CD4-positive, CD25-positive, alpha-beta regulatory T cell (primary cell): ENCODE results near the gene MAGI1. TPM values are rescaled to one million over a fixed set of nuclear protein-coding genes. Genes with fewer than 3 reads are reported as not detected.

Experiments
- ATAC-seq, 2 donors: fragments of 150-1000 bp; cut with Tn5 transposase; one replicate each; pipeline ENCODE4 v1.10.0; 2021; ENCODE audit warnings: low read depth in 2 of 2, moderate number of reproducible peaks in 2 of 2, moderate library complexity in 1 of 2
- DNase-seq, 3 donors: peaks; one replicate each; pipeline versions ENCODE4 v3.0.0 to v3.0.0-alpha.2; 2012 to 2022; ENCODE audit warnings: mixed read lengths in 1 of 3
- H3K27ac ChIP-seq: one replicate; pipeline ENCODE4 v1.7.0; 2013; ENCODE audit warnings: mild to moderate bottlenecking, low read length; ENCODE audit not compliant: insufficient read depth, poor library complexity, severe bottlenecking
- H3K27me3 ChIP-seq: one replicate; pipeline ENCODE4 v1.7.0; 2013; ENCODE audit warnings: low read length; ENCODE audit not compliant: control insufficient read depth, insufficient read depth
- H3K36me3 ChIP-seq: one replicate; pipeline ENCODE4 v1.7.0; 2013; ENCODE audit warnings: mild to moderate bottlenecking, low read length, moderate library complexity; ENCODE audit not compliant: control insufficient read depth, insufficient read depth
- H3K4me1 ChIP-seq: 2 replicates; pipeline ENCODE4 v1.7.0; 2013; ENCODE audit warnings: mild to moderate bottlenecking, low read length; ENCODE audit not compliant: insufficient read depth, control insufficient read depth, poor library complexity, severe bottlenecking
- H3K4me3 ChIP-seq: one replicate; pipeline ENCODE4 v1.7.0; 2013; ENCODE audit warnings: low read depth, mild to moderate bottlenecking, low read length, moderate library complexity
- H3K9me3 ChIP-seq, 2 experiments: 1 replicate in 1 of 2; 2 replicates in 1 of 2; pipeline ENCODE4 v1.7.0; 2013; ENCODE audit warnings: low read length in 2 of 2, mild to moderate bottlenecking in 1 of 2, moderate library complexity in 1 of 2; ENCODE audit not compliant: control insufficient read depth in 2 of 2
- H3K27ac Mint-ChIP-seq, 3 donors: one replicate each; pipeline ENCODE4 v1.8.0; 2020 to 2022; ENCODE audit warnings: mild to moderate bottlenecking in 3 of 3, mixed read lengths in 3 of 3, moderate library complexity in 2 of 3
- H3K27me3 Mint-ChIP-seq: one replicate; pipeline ENCODE4 v1.8.0; 2022; ENCODE audit warnings: mild to moderate bottlenecking, mixed read lengths
- H3K36me3 Mint-ChIP-seq: one replicate; pipeline ENCODE4 v1.8.0; 2020; ENCODE audit warnings: mixed read lengths
- H3K4me1 Mint-ChIP-seq, 4 donors: one replicate each; pipeline ENCODE4 v1.8.0; 2020 to 2022; ENCODE audit warnings: mixed read lengths in 4 of 4, mild to moderate bottlenecking in 1 of 4
- H3K4me3 Mint-ChIP-seq, 4 donors: one replicate each; pipeline ENCODE4 v1.8.0; 2020 to 2022; ENCODE audit warnings: mild to moderate bottlenecking in 4 of 4, mixed read lengths in 4 of 4, moderate library complexity in 3 of 4
- H3K9me3 Mint-ChIP-seq, 7 donors: one replicate each; pipeline ENCODE4 v1.8.0; 2020 to 2022; ENCODE audit warnings: mixed read lengths in 7 of 7, mild to moderate bottlenecking in 3 of 7, moderate library complexity in 2 of 7
- polyA plus RNA-seq, 4 donors: library from polyadenylated mRNA; unstranded; fragments of 300-500 nt; fragmentation: Illumina TruSeq; gene quantifications; one replicate each; pipeline ENCODE4 v1.2.3, GENCODE V29; 2021
- total RNA-seq: library from RNA; stranded (reverse); gene quantifications from one replicate; pipeline ENCODE4 v1.2.3, GENCODE V29; 2022

The MAGI1 gene
- total and polyA plus RNA-seq, 5 donors from 2014 or later = 0.10 to 0.44 (median 0.19) TPM; not detected in 1

DNA sequence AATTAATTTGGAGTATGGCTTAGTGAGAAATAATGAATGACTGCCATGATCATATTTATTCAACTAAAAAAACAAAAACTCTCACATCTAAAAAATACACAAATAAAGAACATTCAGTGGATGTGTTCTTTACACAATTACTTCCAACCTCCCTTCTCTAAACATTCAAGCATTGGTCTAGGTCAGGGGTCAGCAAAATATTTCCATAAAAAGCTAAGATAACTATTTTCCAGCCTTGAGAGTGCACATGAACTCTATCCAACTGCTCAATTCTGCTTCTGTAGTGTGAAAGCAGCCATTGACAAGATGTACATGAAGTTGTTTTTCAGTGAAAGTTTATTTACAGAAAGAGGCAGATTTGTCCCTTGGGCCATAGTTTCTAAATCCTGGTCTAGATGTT is 406.3 kb downstream of the MAGI1 start:
- Histone ChIP-seq H3K36me3 (no peaks in the 10 kb centered on the region), H3K27ac (no peak overlapping the region), H3K9me3 (no peaks in the 10 kb centered on the region), H3K4me1 (no peaks in the 10 kb centered on the region), H3K27me3 (no peaks in the 10 kb centered on the region), H3K4me3 (no peak overlapping the region)
- ATAC-seq = no peak
- H3K27me3 Mint-ChIP-seq = no peaks in the 10 kb centered on the region
- no peak for DNase-seq
- no peaks in the 10 kb centered on the region for H3K4me1 Mint-ChIP-seq
- peaks cover 0 to 3% (median 0%) of the 10 kb centered on the region in 7 donors for H3K9me3 Mint-ChIP-seq
- no peak overlapping the region for H3K4me3 Mint-ChIP-seq
- no peak overlapping the region for H3K27ac Mint-ChIP-seq
- no peaks in the 10 kb centered on the region for H3K36me3 Mint-ChIP-seq

DNA sequence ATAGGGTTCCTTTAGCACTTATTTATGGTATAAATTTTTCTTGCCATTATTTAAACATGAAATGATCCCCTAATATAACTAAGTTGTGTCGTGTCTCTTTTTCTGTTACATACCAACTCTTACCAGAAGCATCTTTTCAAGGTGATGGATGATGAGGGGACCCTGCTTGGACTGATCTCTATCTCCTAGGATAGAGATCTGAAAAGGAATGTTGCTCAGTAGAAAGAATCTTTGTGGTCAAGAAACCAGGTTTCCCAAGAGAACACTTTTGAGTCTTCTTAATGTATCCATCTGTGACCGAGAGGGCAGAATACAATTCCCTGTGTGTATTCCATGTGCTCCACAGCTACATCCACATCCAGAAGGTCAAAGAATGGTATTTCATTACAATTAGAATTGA is 409.7 kb downstream of the MAGI1 start:
- Mint-ChIP-seq H3K9me3 (peaks cover 0 to 5% (median 0%) of the 10 kb centered on the region in 7 donors), H3K27me3 (no peaks in the 10 kb centered on the region), H3K27ac (no peak overlapping the region), H3K4me3 (no peak overlapping the region), H3K4me1 (no peaks in the 10 kb centered on the region), H3K36me3 (no peaks in the 10 kb centered on the region)
- DNase-seq (no peak), ATAC-seq (no peak)
- no peak overlapping the region for H3K27ac ChIP-seq
- no peaks in the 10 kb centered on the region for H3K36me3 ChIP-seq
- H3K4me3 ChIP-seq = no peak overlapping the region
- no peaks in the 10 kb centered on the region for H3K9me3 ChIP-seq
- no peaks in the 10 kb centered on the region for H3K27me3 ChIP-seq
- no peaks in the 10 kb centered on the region for H3K4me1 ChIP-seq

DNA sequence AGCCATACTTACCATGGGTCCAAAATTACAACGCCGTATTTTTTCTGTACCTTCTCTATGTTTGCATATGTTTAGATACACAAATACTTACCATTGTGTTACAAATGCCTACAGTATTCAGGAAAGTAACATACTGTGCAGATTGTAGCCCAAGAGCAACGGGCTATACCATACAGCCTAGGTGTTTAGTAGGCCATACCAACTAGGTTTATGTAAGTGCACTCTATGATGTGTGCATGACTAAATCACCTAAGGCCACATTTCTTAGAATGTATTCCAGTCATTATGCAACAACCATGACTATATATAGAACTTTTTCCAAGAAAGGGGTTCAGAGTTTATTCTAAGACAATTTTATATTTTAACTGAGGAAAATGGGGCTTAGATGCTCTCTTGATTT is 411.7 kb downstream of the MAGI1 start:
- no peaks in the 10 kb centered on the region for H3K27me3 Mint-ChIP-seq
- no peaks in the 10 kb centered on the region for H3K27me3 ChIP-seq
- no peak overlapping the region for H3K4me3 ChIP-seq
- no peaks in the 10 kb centered on the region for H3K36me3 ChIP-seq
- H3K9me3 ChIP-seq = no peaks in the 10 kb centered on the region
- H3K27ac Mint-ChIP-seq = no peak overlapping the region
- DNase-seq (no peak), ATAC-seq (no peak)
- H3K36me3 Mint-ChIP-seq = no peaks in the 10 kb centered on the region
- no peak overlapping the region for H3K27ac ChIP-seq
- H3K9me3 Mint-ChIP-seq = peaks cover 0 to 5% (median 0%) of the 10 kb centered on the region in 7 donors
- no peaks in the 10 kb centered on the region for H3K4me1 Mint-ChIP-seq
- H3K4me1 ChIP-seq = no peaks in the 10 kb centered on the region
- H3K4me3 Mint-ChIP-seq = no peak overlapping the region

DNA sequence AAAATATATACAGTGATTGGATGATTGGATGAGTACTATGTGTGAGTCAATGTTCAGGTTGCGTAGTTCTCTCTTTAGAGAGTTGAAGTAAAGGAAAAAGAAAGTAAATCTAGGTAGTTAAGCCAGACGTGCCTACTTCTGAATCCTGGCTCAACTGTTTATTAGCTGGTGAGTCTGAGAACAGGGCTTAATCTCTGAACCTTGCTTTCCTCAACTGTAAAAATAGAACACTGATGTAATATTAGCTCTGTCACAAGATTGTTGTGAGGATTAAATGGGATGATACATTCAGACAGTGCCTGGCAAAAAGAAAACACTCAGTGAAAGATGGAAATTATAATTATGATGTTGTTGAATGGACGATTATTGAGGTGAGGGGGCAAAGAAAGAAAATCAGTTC is 413.4 kb downstream of the MAGI1 start:
- no peaks in the 10 kb centered on the region for H3K36me3 ChIP-seq
- no peaks in the 10 kb centered on the region for H3K4me1 ChIP-seq
- Mint-ChIP-seq H3K4me3 (no peak overlapping the region), H3K36me3 (no peaks in the 10 kb centered on the region), H3K27ac (no peak overlapping the region), H3K4me1 (no peaks in the 10 kb centered on the region), H3K27me3 (no peaks in the 10 kb centered on the region), H3K9me3 (peaks cover 0 to 3% (median 0%) of the 10 kb centered on the region in 7 donors)
- no peak overlapping the region for H3K27ac ChIP-seq
- ATAC-seq (no peak), DNase-seq (no peak)
- H3K9me3 ChIP-seq = no peaks in the 10 kb centered on the region
- no peaks in the 10 kb centered on the region for H3K27me3 ChIP-seq
- H3K4me3 ChIP-seq = no peak overlapping the region

DNA sequence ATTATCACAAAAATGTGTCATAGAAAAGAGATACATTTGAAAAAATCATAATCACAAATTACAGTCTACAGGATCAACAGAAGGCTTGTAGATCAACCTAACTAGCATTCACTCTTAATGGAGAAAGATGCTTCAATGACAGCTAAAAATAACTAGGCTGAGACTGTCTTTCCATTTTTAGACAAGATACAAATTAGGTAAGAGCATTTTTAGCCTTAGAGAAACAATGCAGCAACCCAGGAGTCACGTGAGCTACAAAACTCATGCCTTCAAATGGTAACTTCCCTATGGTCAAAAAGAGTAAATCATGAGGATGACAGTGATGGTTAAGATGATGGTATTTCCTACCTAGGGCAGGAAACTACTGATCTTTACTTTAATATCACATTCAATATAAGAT is 415.4 kb downstream of the MAGI1 start:
- no peak overlapping the region for H3K4me3 ChIP-seq

DNA sequence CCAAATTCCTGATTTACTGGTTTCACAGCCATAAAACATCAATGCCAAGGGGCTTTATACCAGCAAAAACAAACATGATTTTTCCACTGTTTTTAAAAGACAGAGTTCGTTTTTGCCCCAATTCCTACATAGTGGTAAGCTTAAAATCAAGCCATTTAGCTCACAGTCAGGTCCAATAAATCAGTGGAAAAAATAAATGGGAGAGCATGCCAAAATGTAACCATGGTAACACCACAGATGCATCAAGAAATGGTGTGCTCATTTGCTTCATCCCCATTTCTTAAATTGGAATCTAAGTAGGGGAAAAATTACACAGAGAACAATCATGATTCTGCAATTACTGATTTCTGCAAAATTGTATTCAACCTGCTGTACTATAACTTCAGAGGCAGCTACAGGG is 418.8 kb downstream of the MAGI1 start:
- H3K4me3 ChIP-seq = no peak overlapping the region
- H3K9me3 ChIP-seq = no peaks in the 10 kb centered on the region
- H3K27me3 Mint-ChIP-seq = no peaks in the 10 kb centered on the region
- ATAC-seq (no peak), DNase-seq (no peak)
- no peaks in the 10 kb centered on the region for H3K27me3 ChIP-seq
- no peak overlapping the region for H3K27ac ChIP-seq
- H3K36me3 Mint-ChIP-seq = no peaks in the 10 kb centered on the region
- H3K27ac Mint-ChIP-seq = no peak overlapping the region
- no peaks in the 10 kb centered on the region for H3K4me1 ChIP-seq
- H3K9me3 Mint-ChIP-seq = peaks cover 0 to 4% (median 2%) of the 10 kb centered on the region in 7 donors
- no peaks in the 10 kb centered on the region for H3K4me1 Mint-ChIP-seq
- no peaks in the 10 kb centered on the region for H3K36me3 ChIP-seq
- no peak overlapping the region for H3K4me3 Mint-ChIP-seq

More for the DNA sequence above, 415.4 kb downstream of the MAGI1 start:
- Histone ChIP-seq H3K4me1 (no peaks in the 10 kb centered on the region), H3K27me3 (no peaks in the 10 kb centered on the region), H3K27ac (no peak overlapping the region), H3K36me3 (no peaks in the 10 kb centered on the region), H3K9me3 (no peaks in the 10 kb centered on the region)
- Mint-ChIP-seq H3K9me3 (peaks cover 0 to 3% (median 0%) of the 10 kb centered on the region in 7 donors), H3K36me3 (no peaks in the 10 kb centered on the region), H3K4me3 (no peak overlapping the region), H3K4me1 (no peaks in the 10 kb centered on the region), H3K27me3 (no peaks in the 10 kb centered on the region), H3K27ac (no peak overlapping the region)
- ATAC-seq = no peak
- no peak for DNase-seq

DNA sequence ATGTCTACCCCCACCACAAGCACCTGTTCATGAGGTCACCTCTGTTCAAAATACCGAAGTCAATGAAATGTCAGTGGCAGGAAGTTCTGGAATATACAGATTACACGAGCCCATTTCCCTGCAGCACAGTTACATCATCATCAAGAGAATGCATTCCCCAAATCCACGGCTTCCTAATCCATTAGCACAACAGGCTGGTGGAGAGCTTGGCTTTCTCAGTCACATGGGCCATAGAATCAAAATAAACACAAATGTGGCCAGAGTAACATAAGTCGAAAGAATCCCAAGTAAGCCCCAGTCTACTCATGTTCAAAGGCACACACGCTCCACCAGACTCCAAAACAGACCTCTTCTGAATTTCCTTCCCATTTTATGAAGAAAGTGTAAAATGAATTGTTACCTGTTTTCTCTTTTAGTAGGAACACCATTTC is 419.3 kb downstream of the MAGI1 start:
- Mint-ChIP-seq H3K27ac (no peak overlapping the region), H3K4me1 (no peaks in the 10 kb centered on the region), H3K27me3 (no peaks in the 10 kb centered on the region), H3K9me3 (peaks cover 0 to 4% (median 2%) of the 10 kb centered on the region in 7 donors), H3K36me3 (no peaks in the 10 kb centered on the region), H3K4me3 (no peak overlapping the region)
- no peaks in the 10 kb centered on the region for H3K9me3 ChIP-seq
- DNase-seq = no peak
- no peak overlapping the region for H3K27ac ChIP-seq
- no peaks in the 10 kb centered on the region for H3K27me3 ChIP-seq
- no peaks in the 10 kb centered on the region for H3K4me1 ChIP-seq
- H3K36me3 ChIP-seq = no peaks in the 10 kb centered on the region
- ATAC-seq = no peak
- no peak overlapping the region for H3K4me3 ChIP-seq

DNA sequence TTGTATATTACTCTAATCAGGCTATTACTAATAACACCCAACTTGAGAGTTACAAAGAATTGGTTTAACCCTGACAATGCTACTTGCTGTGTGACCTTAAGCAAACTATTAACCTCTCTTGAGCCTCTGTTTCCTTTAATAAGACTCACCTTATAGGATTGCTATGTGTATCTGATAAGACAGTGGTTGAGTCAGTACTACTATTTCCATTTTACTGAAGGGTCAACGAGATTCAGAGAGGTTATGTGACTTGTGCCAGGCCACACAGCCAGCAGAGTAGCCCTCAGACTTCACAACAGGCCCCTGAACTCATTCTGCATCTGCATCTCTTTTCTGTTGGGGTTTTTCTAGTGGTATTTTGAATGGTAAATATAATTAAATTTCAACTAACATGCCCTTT is 420.1 kb downstream of the MAGI1 start:
- Mint-ChIP-seq H3K4me3 (no peak overlapping the region), H3K27me3 (no peaks in the 10 kb centered on the region), H3K9me3 (peaks cover 0 to 4% (median under 1%) of the 10 kb centered on the region in 7 donors), H3K36me3 (no peaks in the 10 kb centered on the region), H3K27ac (no peak overlapping the region), H3K4me1 (no peaks in the 10 kb centered on the region)
- H3K9me3 ChIP-seq = no peaks in the 10 kb centered on the region
- H3K27me3 ChIP-seq = no peaks in the 10 kb centered on the region
- ATAC-seq = no peak
- no peak for DNase-seq
- H3K4me1 ChIP-seq = no peaks in the 10 kb centered on the region
- no peak overlapping the region for H3K4me3 ChIP-seq
- no peaks in the 10 kb centered on the region for H3K36me3 ChIP-seq
- no peak overlapping the region for H3K27ac ChIP-seq
